H9 (cell line): ENCODE results near the gene ZNF18. TPM values are rescaled to one million over a fixed set of nuclear protein-coding genes. Genes with fewer than 3 reads are reported as not detected.

ENCODE experiments used
- DNase-seq: peaks from one replicate; pipeline ENCODE4 v3.0.0-alpha.2; 2017
- H2AFZ ChIP-seq: one replicate; pipeline ENCODE4 v1.6.1; 2013; ENCODE audit warnings: mild to moderate bottlenecking, low read length, control low read depth, moderate library complexity
- H2AK5ac ChIP-seq: 2 replicates; pipeline ENCODE4 v1.6.1; 2013; ENCODE audit warnings: low read length, control low read depth, mixed read lengths; ENCODE audit not compliant: insufficient read length
- H2BK120ac ChIP-seq: one replicate; pipeline ENCODE4 v1.6.1; 2013; ENCODE audit warnings: low read depth, mild to moderate bottlenecking, low read length, control low read depth, inconsistent platforms; ENCODE audit not compliant: poor library complexity, severe bottlenecking
- H2BK12ac ChIP-seq: 2 replicates; pipeline ENCODE4 v1.6.1; 2013; ENCODE audit warnings: low read length, control low read depth, mixed read lengths, low read depth; ENCODE audit not compliant: insufficient read length
- H2BK15ac ChIP-seq: 2 replicates; pipeline ENCODE4 v1.6.1; 2013; ENCODE audit warnings: low read depth, low read length, control low read depth
- H2BK20ac ChIP-seq: one replicate; pipeline ENCODE4 v1.6.1; 2013; ENCODE audit warnings: low read depth, mild to moderate bottlenecking, low read length, control low read depth, inconsistent platforms; ENCODE audit not compliant: poor library complexity, severe bottlenecking
- H2BK5ac ChIP-seq: 2 replicates; pipeline ENCODE4 v1.6.1; 2013; ENCODE audit warnings: low read length, control low read depth, mixed read lengths; ENCODE audit not compliant: insufficient read length
- H3K14ac ChIP-seq: 2 replicates; pipeline ENCODE4 v1.6.1; 2013; ENCODE audit warnings: low read length, control low read depth; ENCODE audit not compliant: insufficient read depth
- H3K18ac ChIP-seq: 2 replicates; pipeline ENCODE4 v1.6.1; 2013; ENCODE audit warnings: low read depth, mild to moderate bottlenecking, mixed read lengths, low read length, control low read depth; ENCODE audit not compliant: insufficient read length
- H3K23ac ChIP-seq: 2 replicates; pipeline ENCODE4 v1.6.1; 2013; ENCODE audit warnings: low read length, control low read depth, mixed read lengths, low read depth; ENCODE audit not compliant: insufficient read length
- H3K23me2 ChIP-seq: 2 replicates; pipeline ENCODE4 v1.6.1; 2013; ENCODE audit warnings: low read depth, mild to moderate bottlenecking, mixed read lengths, low read length, control low read depth; ENCODE audit not compliant: insufficient read length, poor library complexity, severe bottlenecking
- H3K27ac ChIP-seq: 2 replicates; pipeline ENCODE4 v1.5.1; 2013; ENCODE audit warnings: low read length, control low read depth, mixed read lengths, low read depth; ENCODE audit not compliant: insufficient read length
- H3K27me3 ChIP-seq: 2 replicates; pipeline ENCODE4 v1.6.1; 2013; ENCODE audit warnings: low read length, control low read depth, inconsistent platforms; ENCODE audit not compliant: insufficient read depth
- H3K4ac ChIP-seq: 2 replicates; pipeline ENCODE4 v1.6.1; 2013; ENCODE audit warnings: low read depth, mild to moderate bottlenecking, control low read depth, inconsistent platforms, low read length, moderate library complexity
- H3K4me1 ChIP-seq: 2 replicates; pipeline ENCODE4 v1.6.1; 2013; ENCODE audit warnings: low read length, control low read depth, inconsistent platforms; ENCODE audit not compliant: insufficient read depth
- H3K4me2 ChIP-seq: 2 replicates; pipeline ENCODE4 v1.6.1; 2013; ENCODE audit warnings: low read length, control low read depth, mixed read lengths; ENCODE audit not compliant: insufficient read length, insufficient read depth
- H3K56ac ChIP-seq: 2 replicates; pipeline ENCODE4 v1.6.1; 2013; ENCODE audit warnings: low read depth, mild to moderate bottlenecking, mixed read lengths, low read length, control low read depth; ENCODE audit not compliant: insufficient read length
- H3K79me1 ChIP-seq: 2 replicates; pipeline ENCODE4 v1.6.1; 2013; ENCODE audit warnings: low read depth, mild to moderate bottlenecking, moderate library complexity, low read length, control low read depth, inconsistent platforms; ENCODE audit not compliant: insufficient read depth, poor library complexity, severe bottlenecking
- H3K79me2 ChIP-seq: 2 replicates; pipeline ENCODE4 v1.6.1; 2013; ENCODE audit warnings: low read length, control low read depth, inconsistent platforms; ENCODE audit not compliant: insufficient read depth
- H3K9ac ChIP-seq: 2 replicates; pipeline ENCODE4 v1.6.1; 2013; ENCODE audit warnings: low read length, control low read depth, mixed read lengths; ENCODE audit not compliant: insufficient read length; ENCODE audit errors: extremely low read depth
- H3K9me3 ChIP-seq: one replicate; pipeline ENCODE4 v1.6.1; 2013; ENCODE audit warnings: low read depth, low read length, inconsistent platforms; ENCODE audit not compliant: control insufficient read depth
- H3T11ph ChIP-seq: one replicate; pipeline ENCODE4 v1.6.1; 2013; ENCODE audit warnings: mild to moderate bottlenecking, low read length, control low read depth, inconsistent platforms
- H4K20me1 ChIP-seq: one replicate; pipeline ENCODE4 v1.6.1; 2013; ENCODE audit not compliant: control insufficient read depth, insufficient read length, insufficient read depth
- H4K5ac ChIP-seq: 2 replicates; pipeline ENCODE4 v1.6.1; 2013; ENCODE audit warnings: low read depth, mild to moderate bottlenecking, mixed read lengths, low read length, control low read depth; ENCODE audit not compliant: insufficient read length
- H4K8ac ChIP-seq: replicated peaks from 2 replicates; pipeline ENCODE4 v1.6.1; 2013; ENCODE audit warnings: low read length, control low read depth, mixed read lengths, low read depth; ENCODE audit not compliant: insufficient read length
- H4K91ac ChIP-seq: 2 replicates; pipeline ENCODE4 v1.6.1; 2013; ENCODE audit warnings: low read depth, mild to moderate bottlenecking, moderate library complexity, mixed read lengths, low read length, control low read depth; ENCODE audit not compliant: insufficient read length
- H3K27ac Mint-ChIP-seq, 3 experiments: 2 replicates in 2 of 3; 3 replicates in 1 of 3; pipeline ENCODE4 v1.8.0; 2020 to 2021; ENCODE audit warnings: mixed read lengths in 3 of 3, mild to moderate bottlenecking in 1 of 3, moderate library complexity in 1 of 3
- H3K27me3 Mint-ChIP-seq: 2 replicates; pipeline ENCODE4 v1.8.0; 2021; ENCODE audit warnings: low read depth, mild to moderate bottlenecking, moderate library complexity, mixed read lengths
- H3K36me3 Mint-ChIP-seq, 3 experiments: 2 replicates in 2 of 3; 3 replicates in 1 of 3; pipeline ENCODE4 v1.8.0; 2020 to 2021; ENCODE audit warnings: low read depth in 3 of 3, mixed read lengths in 3 of 3; ENCODE audit not compliant: insufficient read depth in 1 of 3
- H3K4me1 Mint-ChIP-seq, 2 experiments: 2 replicates each; pipeline ENCODE4 v1.8.0; 2020; ENCODE audit warnings: mixed read lengths in 2 of 2
- H3K4me3 Mint-ChIP-seq, 2 experiments: 2 replicates in 1 of 2; 3 replicates in 1 of 2; pipeline ENCODE4 v1.8.0; 2020 to 2021; ENCODE audit warnings: mild to moderate bottlenecking in 2 of 2, mixed read lengths in 2 of 2, moderate library complexity in 1 of 2
- H3K9me3 Mint-ChIP-seq, 2 experiments: 2 replicates in 1 of 2; 3 replicates in 1 of 2; pipeline ENCODE4 v1.8.0; 2020; ENCODE audit warnings: mild to moderate bottlenecking in 2 of 2, mixed read lengths in 2 of 2, moderate library complexity in 1 of 2
- CTCF ChIP-seq: fragments of 200-600 bp; sonication (generic); conservative IDR thresholded peaks from 3 replicates; pipeline ENCODE4 v1.8.0; 2021; ENCODE audit warnings: antibody characterized with exemption, mild to moderate bottlenecking
- WGBS: extraction: QIAGEN DNeasy Blood & Tissue Kit; methylation state at CpG from one replicate; pipeline ENCODE4 v1.1.7; 2013; ENCODE audit warnings: missing lambda C conversion rate, low lambda C conversion rate, mixed read lengths; ENCODE audit not compliant: insufficient read length; ENCODE audit errors: extremely low coverage; 5-methylcytosine and 5-hydroxymethylcytosine counted together
- total RNA-seq: library from RNA; stranded (reverse); gene quantifications from 2 replicates; pipeline ENCODE4 v1.2.1, GENCODE V29; 2021

The ZNF18 gene
- total RNA-seq, 1 experiment from 2014 or later = 6.8 TPM

GRCh38 chr17:11935734-11936406 is 61.4 kb downstream of the ZNF18 start:
- no peaks in the 10 kb centered on the region for H3K23me2 ChIP-seq
- DNase-seq = peak; percentile 78
- H4K8ac ChIP-seq = no peak overlapping the region
- H3K23ac ChIP-seq = no peak overlapping the region
- no CpG with 5 or more reads among the region's 14 CpGs for WGBS
- Mint-ChIP-seq H3K36me3 (no peaks in the 10 kb centered on the region), H3K4me3 (no peak overlapping the region), H3K27me3 (no peaks in the 10 kb centered on the region), H3K4me1 (no peaks in the 10 kb centered on the region), H3K9me3 (no peaks in the 10 kb centered on the region), H3K27ac (no peak overlapping the region)
- H4K5ac ChIP-seq = no peak overlapping the region
- H2BK15ac ChIP-seq = no peak overlapping the region
- no peaks in the 10 kb centered on the region for H3K4me1 ChIP-seq
- H4K91ac ChIP-seq = no peak overlapping the region
- no peaks in the 10 kb centered on the region for H3K79me1 ChIP-seq
- H3K56ac ChIP-seq = no peak overlapping the region
- H4K20me1 ChIP-seq = no peaks in the 10 kb centered on the region
- peak; percentile 99 for TF ChIP-seq CTCF
- no peak overlapping the region for H3T11ph ChIP-seq
- no peak overlapping the region for H2AK5ac ChIP-seq
- H3K14ac ChIP-seq = no peak overlapping the region
- H3K4me2 ChIP-seq = no peak overlapping the region
- no peak overlapping the region for H3K18ac ChIP-seq
- H2AFZ ChIP-seq = no peak overlapping the region
- H2BK12ac ChIP-seq = no peak overlapping the region
- H3K9ac ChIP-seq = no peak overlapping the region
- H3K4ac ChIP-seq = no peak overlapping the region
- no peak overlapping the region for H2BK20ac ChIP-seq
- H3K27ac ChIP-seq = no peak overlapping the region
- no peak overlapping the region for H2BK120ac ChIP-seq
- no peak overlapping the region for H2BK5ac ChIP-seq
- H3K9me3 ChIP-seq = no peaks in the 10 kb centered on the region
- H3K79me2 ChIP-seq = no peaks in the 10 kb centered on the region
- H3K27me3 ChIP-seq = no peaks in the 10 kb centered on the region
